H9 (cell line): ENCODE data around the gene SYT9. TPM values are rescaled to one million over a fixed set of nuclear protein-coding genes. Genes with fewer than 3 reads are reported as not detected.

Experiments used
- DNase-seq: peaks from one replicate; pipeline ENCODE4 v3.0.0-alpha.2; 2017
- H2AFZ ChIP-seq: one replicate; pipeline ENCODE4 v1.6.1; 2013; ENCODE audit warnings: mild to moderate bottlenecking, low read length, control low read depth, moderate library complexity
- H2AK5ac ChIP-seq: 2 replicates; pipeline ENCODE4 v1.6.1; 2013; ENCODE audit warnings: low read length, control low read depth, mixed read lengths; ENCODE audit not compliant: insufficient read length
- H2BK120ac ChIP-seq: one replicate; pipeline ENCODE4 v1.6.1; 2013; ENCODE audit warnings: low read depth, mild to moderate bottlenecking, low read length, control low read depth, inconsistent platforms; ENCODE audit not compliant: poor library complexity, severe bottlenecking
- H2BK12ac ChIP-seq: 2 replicates; pipeline ENCODE4 v1.6.1; 2013; ENCODE audit warnings: low read length, control low read depth, mixed read lengths, low read depth; ENCODE audit not compliant: insufficient read length
- H2BK15ac ChIP-seq: 2 replicates; pipeline ENCODE4 v1.6.1; 2013; ENCODE audit warnings: low read depth, low read length, control low read depth
- H2BK20ac ChIP-seq: one replicate; pipeline ENCODE4 v1.6.1; 2013; ENCODE audit warnings: low read depth, mild to moderate bottlenecking, low read length, control low read depth, inconsistent platforms; ENCODE audit not compliant: poor library complexity, severe bottlenecking
- H2BK5ac ChIP-seq: 2 replicates; pipeline ENCODE4 v1.6.1; 2013; ENCODE audit warnings: low read length, control low read depth, mixed read lengths; ENCODE audit not compliant: insufficient read length
- H3K14ac ChIP-seq: 2 replicates; pipeline ENCODE4 v1.6.1; 2013; ENCODE audit warnings: low read length, control low read depth; ENCODE audit not compliant: insufficient read depth
- H3K18ac ChIP-seq: 2 replicates; pipeline ENCODE4 v1.6.1; 2013; ENCODE audit warnings: low read depth, mild to moderate bottlenecking, mixed read lengths, low read length, control low read depth; ENCODE audit not compliant: insufficient read length
- H3K23ac ChIP-seq: 2 replicates; pipeline ENCODE4 v1.6.1; 2013; ENCODE audit warnings: low read length, control low read depth, mixed read lengths, low read depth; ENCODE audit not compliant: insufficient read length
- H3K23me2 ChIP-seq: 2 replicates; pipeline ENCODE4 v1.6.1; 2013; ENCODE audit warnings: low read depth, mild to moderate bottlenecking, mixed read lengths, low read length, control low read depth; ENCODE audit not compliant: insufficient read length, poor library complexity, severe bottlenecking
- H3K27ac ChIP-seq: 2 replicates; pipeline ENCODE4 v1.5.1; 2013; ENCODE audit warnings: low read length, control low read depth, mixed read lengths, low read depth; ENCODE audit not compliant: insufficient read length
- H3K27me3 ChIP-seq: 2 replicates; pipeline ENCODE4 v1.6.1; 2013; ENCODE audit warnings: low read length, control low read depth, inconsistent platforms; ENCODE audit not compliant: insufficient read depth
- H3K4ac ChIP-seq: 2 replicates; pipeline ENCODE4 v1.6.1; 2013; ENCODE audit warnings: low read depth, mild to moderate bottlenecking, control low read depth, inconsistent platforms, low read length, moderate library complexity
- H3K4me1 ChIP-seq: 2 replicates; pipeline ENCODE4 v1.6.1; 2013; ENCODE audit warnings: low read length, control low read depth, inconsistent platforms; ENCODE audit not compliant: insufficient read depth
- H3K4me2 ChIP-seq: 2 replicates; pipeline ENCODE4 v1.6.1; 2013; ENCODE audit warnings: low read length, control low read depth, mixed read lengths; ENCODE audit not compliant: insufficient read length, insufficient read depth
- H3K56ac ChIP-seq: 2 replicates; pipeline ENCODE4 v1.6.1; 2013; ENCODE audit warnings: low read depth, mild to moderate bottlenecking, mixed read lengths, low read length, control low read depth; ENCODE audit not compliant: insufficient read length
- H3K79me1 ChIP-seq: 2 replicates; pipeline ENCODE4 v1.6.1; 2013; ENCODE audit warnings: low read depth, mild to moderate bottlenecking, moderate library complexity, low read length, control low read depth, inconsistent platforms; ENCODE audit not compliant: insufficient read depth, poor library complexity, severe bottlenecking
- H3K79me2 ChIP-seq: 2 replicates; pipeline ENCODE4 v1.6.1; 2013; ENCODE audit warnings: low read length, control low read depth, inconsistent platforms; ENCODE audit not compliant: insufficient read depth
- H3K9ac ChIP-seq: 2 replicates; pipeline ENCODE4 v1.6.1; 2013; ENCODE audit warnings: low read length, control low read depth, mixed read lengths; ENCODE audit not compliant: insufficient read length; ENCODE audit errors: extremely low read depth
- H3K9me3 ChIP-seq: one replicate; pipeline ENCODE4 v1.6.1; 2013; ENCODE audit warnings: low read depth, low read length, inconsistent platforms; ENCODE audit not compliant: control insufficient read depth
- H3T11ph ChIP-seq: one replicate; pipeline ENCODE4 v1.6.1; 2013; ENCODE audit warnings: mild to moderate bottlenecking, low read length, control low read depth, inconsistent platforms
- H4K20me1 ChIP-seq: one replicate; pipeline ENCODE4 v1.6.1; 2013; ENCODE audit not compliant: control insufficient read depth, insufficient read length, insufficient read depth
- H4K5ac ChIP-seq: 2 replicates; pipeline ENCODE4 v1.6.1; 2013; ENCODE audit warnings: low read depth, mild to moderate bottlenecking, mixed read lengths, low read length, control low read depth; ENCODE audit not compliant: insufficient read length
- H4K8ac ChIP-seq: replicated peaks from 2 replicates; pipeline ENCODE4 v1.6.1; 2013; ENCODE audit warnings: low read length, control low read depth, mixed read lengths, low read depth; ENCODE audit not compliant: insufficient read length
- H4K91ac ChIP-seq: 2 replicates; pipeline ENCODE4 v1.6.1; 2013; ENCODE audit warnings: low read depth, mild to moderate bottlenecking, moderate library complexity, mixed read lengths, low read length, control low read depth; ENCODE audit not compliant: insufficient read length
- H3K27ac Mint-ChIP-seq, 3 experiments: 2 replicates in 2 of 3; 3 replicates in 1 of 3; pipeline ENCODE4 v1.8.0; 2020 to 2021; ENCODE audit warnings: mixed read lengths in 3 of 3, mild to moderate bottlenecking in 1 of 3, moderate library complexity in 1 of 3
- H3K27me3 Mint-ChIP-seq: 2 replicates; pipeline ENCODE4 v1.8.0; 2021; ENCODE audit warnings: low read depth, mild to moderate bottlenecking, moderate library complexity, mixed read lengths
- H3K36me3 Mint-ChIP-seq, 3 experiments: 2 replicates in 2 of 3; 3 replicates in 1 of 3; pipeline ENCODE4 v1.8.0; 2020 to 2021; ENCODE audit warnings: low read depth in 3 of 3, mixed read lengths in 3 of 3; ENCODE audit not compliant: insufficient read depth in 1 of 3
- H3K4me1 Mint-ChIP-seq, 2 experiments: 2 replicates each; pipeline ENCODE4 v1.8.0; 2020; ENCODE audit warnings: mixed read lengths in 2 of 2
- H3K4me3 Mint-ChIP-seq, 2 experiments: 2 replicates in 1 of 2; 3 replicates in 1 of 2; pipeline ENCODE4 v1.8.0; 2020 to 2021; ENCODE audit warnings: mild to moderate bottlenecking in 2 of 2, mixed read lengths in 2 of 2, moderate library complexity in 1 of 2
- H3K9me3 Mint-ChIP-seq, 2 experiments: 2 replicates in 1 of 2; 3 replicates in 1 of 2; pipeline ENCODE4 v1.8.0; 2020; ENCODE audit warnings: mild to moderate bottlenecking in 2 of 2, mixed read lengths in 2 of 2, moderate library complexity in 1 of 2
- CTCF ChIP-seq: fragments of 200-600 bp; sonication (generic); conservative IDR thresholded peaks from 3 replicates; pipeline ENCODE4 v1.8.0; 2021; ENCODE audit warnings: antibody characterized with exemption, mild to moderate bottlenecking
- WGBS: extraction: QIAGEN DNeasy Blood & Tissue Kit; methylation state at CpG from one replicate; pipeline ENCODE4 v1.1.7; 2013; ENCODE audit warnings: missing lambda C conversion rate, low lambda C conversion rate, mixed read lengths; ENCODE audit not compliant: insufficient read length; ENCODE audit errors: extremely low coverage; 5-methylcytosine and 5-hydroxymethylcytosine counted together
- total RNA-seq: library from RNA; stranded (reverse); gene quantifications from 2 replicates; pipeline ENCODE4 v1.2.1, GENCODE V29; 2021

SYT9 gene
- total RNA-seq, 1 experiment from 2014 or later = 0.63 TPM

GRCh38 chr11:7204778-7205177, 46.9 kb upstream of the SYT9 start:
- Histone ChIP-seq H3K4ac (no peak overlapping the region), H3K79me2 (no peaks in the 10 kb centered on the region), H2AFZ (no peak overlapping the region), H3K79me1 (no peaks in the 10 kb centered on the region), H2BK120ac (no peak overlapping the region), H3K14ac (no peak overlapping the region), H3T11ph (no peak overlapping the region), H2BK20ac (no peak overlapping the region), H3K23ac (no peak overlapping the region), H3K9me3 (no peaks in the 10 kb centered on the region), H3K27me3 (no peaks in the 10 kb centered on the region), H4K5ac (no peak overlapping the region), H3K56ac (no peak overlapping the region), H2AK5ac (no peak overlapping the region), H3K27ac (no peak overlapping the region), H2BK12ac (no peak overlapping the region), H3K9ac (no peak overlapping the region), H4K91ac (no peak overlapping the region), H4K8ac (no peak overlapping the region), H3K4me2 (no peak overlapping the region), H4K20me1 (no peaks in the 10 kb centered on the region), H3K4me1 (no peaks in the 10 kb centered on the region), H3K18ac (no peak overlapping the region), H2BK15ac (no peak overlapping the region), H3K23me2 (no peaks in the 10 kb centered on the region), H2BK5ac (no peak overlapping the region)
- no peak for TF ChIP-seq CTCF
- Mint-ChIP-seq H3K4me3 (no peak overlapping the region), H3K27me3 (no peaks in the 10 kb centered on the region; the same call in 1 of the 2 replicates), H3K36me3 (no peaks in the 10 kb centered on the region), H3K4me1 (peaks cover 0 to 3% of the 10 kb centered on the region in 2 experiments; a peak in 1 of 4 replicates), H3K27ac (no peak overlapping the region; a peak in 1 of 7 replicates), H3K9me3 (peaks cover 0 to 3% of the 10 kb centered on the region in 2 experiments; a peak in 1 of 5 replicates)
- WGBS = no CpG with 5 or more reads among the region's 4 CpGs
- no peak for DNase-seq
